Nephron (organoid): ENCODE results near the gene CREM.

Experiments
- H3K27ac Mint-ChIP-seq, 3 experiments: 2 replicates each; pipeline ENCODE4 v1.8.0; 2020; ENCODE audit warnings: mixed read lengths in 3 of 3, mild to moderate bottlenecking in 2 of 3, moderate library complexity in 1 of 3
- H3K27me3 Mint-ChIP-seq: 2 replicates; pipeline ENCODE4 v1.8.0; 2021; ENCODE audit warnings: low read depth, mild to moderate bottlenecking, moderate library complexity, mixed read lengths
- H3K36me3 Mint-ChIP-seq: 2 replicates; pipeline ENCODE4 v1.8.0; 2020; ENCODE audit warnings: low read depth, mixed read lengths
- H3K4me1 Mint-ChIP-seq: 2 replicates; pipeline ENCODE4 v1.8.0; 2020; ENCODE audit warnings: mixed read lengths
- H3K4me3 Mint-ChIP-seq, 3 experiments: 2 replicates each; pipeline ENCODE4 v1.8.0; 2020; ENCODE audit warnings: mild to moderate bottlenecking in 3 of 3, mixed read lengths in 3 of 3, moderate library complexity in 2 of 3
- H3K9me3 Mint-ChIP-seq: 2 replicates; pipeline ENCODE4 v1.8.0; 2020; ENCODE audit warnings: mixed read lengths
- TF ChIP-seq, protein P1 (sequence below), 3 experiments: fragments of 200-600 bp; sonication (generic); IDR thresholded peaks; one replicate each; pipeline ENCODE4 v1.5.0; 2021; ENCODE audit warnings: antibody characterized with exemption in 3 of 3; ENCODE audit not compliant: unreplicated experiment in 3 of 3

CREM gene

GRCh38 chr10:35090162-35090954 is 36.3 kb upstream of the CREM start, which contains the start of gene CUL2:
Gene CUL2, minus strand, starts transcription at chr10:35090341. Its CDS starts 19,024 bp downstream, at chr10:35071317.
- H3K9me3 Mint-ChIP-seq = no peaks in the 10 kb centered on the region
- peak within 1 kb of the TSS; percentile 95 to 99 (median 97) for H3K27ac Mint-ChIP-seq
- peak within 1 kb of the TSS; percentile 92 to 99 (median 98) for H3K4me3 Mint-ChIP-seq
- no peaks in the 10 kb centered on the region for H3K27me3 Mint-ChIP-seq
- peaks cover 32% of the 10 kb centered on the region for H3K4me1 Mint-ChIP-seq
- TF ChIP-seq, protein P1, sequence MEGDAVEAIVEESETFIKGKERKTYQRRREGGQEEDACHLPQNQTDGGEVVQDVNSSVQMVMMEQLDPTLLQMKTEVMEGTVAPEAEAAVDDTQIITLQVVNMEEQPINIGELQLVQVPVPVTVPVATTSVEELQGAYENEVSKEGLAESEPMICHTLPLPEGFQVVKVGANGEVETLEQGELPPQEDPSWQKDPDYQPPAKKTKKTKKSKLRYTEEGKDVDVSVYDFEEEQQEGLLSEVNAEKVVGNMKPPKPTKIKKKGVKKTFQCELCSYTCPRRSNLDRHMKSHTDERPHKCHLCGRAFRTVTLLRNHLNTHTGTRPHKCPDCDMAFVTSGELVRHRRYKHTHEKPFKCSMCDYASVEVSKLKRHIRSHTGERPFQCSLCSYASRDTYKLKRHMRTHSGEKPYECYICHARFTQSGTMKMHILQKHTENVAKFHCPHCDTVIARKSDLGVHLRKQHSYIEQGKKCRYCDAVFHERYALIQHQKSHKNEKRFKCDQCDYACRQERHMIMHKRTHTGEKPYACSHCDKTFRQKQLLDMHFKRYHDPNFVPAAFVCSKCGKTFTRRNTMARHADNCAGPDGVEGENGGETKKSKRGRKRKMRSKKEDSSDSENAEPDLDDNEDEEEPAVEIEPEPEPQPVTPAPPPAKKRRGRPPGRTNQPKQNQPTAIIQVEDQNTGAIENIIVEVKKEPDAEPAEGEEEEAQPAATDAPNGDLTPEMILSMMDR (IDR thresholded peaks at IDR 0.05; ENCODE audit: unreplicated experiment in 3 of 3) = no peak
- peaks cover 21% of the 10 kb centered on the region for H3K36me3 Mint-ChIP-seq

DNA sequence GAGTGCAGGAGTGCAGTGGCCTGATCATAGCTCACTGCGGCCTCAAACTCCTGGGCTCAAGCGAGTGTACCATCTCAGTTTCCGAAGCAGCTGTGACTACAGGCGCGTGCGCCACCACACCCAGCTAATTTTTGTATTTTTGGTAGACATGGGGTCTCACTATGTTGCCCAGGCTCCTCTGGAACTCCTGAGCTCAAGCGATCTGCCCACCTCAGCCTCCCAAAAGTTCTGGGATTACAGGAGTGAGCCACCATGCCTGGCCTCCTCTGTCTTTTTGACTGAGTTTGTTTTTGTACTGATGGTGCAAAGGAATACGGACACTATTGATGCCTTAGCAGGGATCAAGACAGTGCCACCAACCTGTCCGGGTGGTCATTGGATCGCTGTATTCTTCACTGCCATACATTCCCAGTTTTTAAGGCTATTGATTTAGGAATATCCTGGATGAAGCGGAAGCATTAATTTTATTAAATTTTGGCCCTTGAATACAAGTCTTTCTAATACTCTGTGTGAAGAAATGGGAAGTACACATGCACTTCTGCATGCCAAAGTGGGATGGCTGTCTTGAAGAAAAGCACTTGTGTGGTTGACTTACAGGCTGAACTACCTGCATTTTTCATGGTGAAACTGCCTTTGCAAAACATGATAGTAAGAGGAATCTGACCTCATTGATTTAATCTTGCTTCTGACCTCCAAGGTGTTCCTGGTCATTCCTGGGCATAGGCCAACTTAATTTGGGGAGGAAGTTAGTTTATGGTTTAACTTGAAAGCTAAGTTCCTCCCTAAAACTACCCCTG is 34.5 kb upstream of the CREM start:
- peaks cover 32% of the 10 kb centered on the region for H3K4me1 Mint-ChIP-seq
- H3K9me3 Mint-ChIP-seq = no peaks in the 10 kb centered on the region
- TF ChIP-seq, protein P1 (IDR thresholded peaks at IDR 0.05; ENCODE audit: unreplicated experiment in 3 of 3) = no peak
- peaks cover 11% of the 10 kb centered on the region for H3K36me3 Mint-ChIP-seq
- H3K27ac Mint-ChIP-seq = no peak overlapping the region
- peak overlapping the region; percentile 25 to 40 (median 35) for H3K4me3 Mint-ChIP-seq
- H3K27me3 Mint-ChIP-seq = peaks cover 11% of the 10 kb centered on the region

DNA sequence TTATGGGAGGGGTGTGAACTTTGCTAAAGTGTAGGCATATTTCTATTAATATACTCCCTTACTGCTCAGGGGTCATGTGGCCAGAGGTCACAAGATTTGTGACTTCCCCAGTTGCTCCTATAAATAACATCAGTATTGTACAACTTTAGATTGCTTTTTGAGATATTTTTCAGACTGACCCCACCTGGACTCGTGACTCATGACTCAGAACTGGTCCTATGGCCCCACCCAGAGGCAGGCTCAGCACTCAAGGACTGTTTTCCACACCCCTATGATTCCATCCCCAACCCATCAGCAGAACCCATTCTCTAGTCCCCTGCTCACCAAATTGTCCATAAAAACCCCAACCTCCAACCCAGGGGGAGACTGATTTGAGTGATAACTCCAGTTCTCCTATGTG is 33.8 kb upstream of the CREM start:
- Mint-ChIP-seq H3K4me3 (peak overlapping the region in 2 of 3 experiments; percentile 14 to 25), H3K9me3 (no peaks in the 10 kb centered on the region), H3K27me3 (peaks cover 11% of the 10 kb centered on the region), H3K36me3 (peaks cover 5% of the 10 kb centered on the region), H3K27ac (no peak overlapping the region), H3K4me1 (peaks cover 25% of the 10 kb centered on the region)
- TF ChIP-seq, protein P1 (IDR thresholded peaks at IDR 0.05; ENCODE audit: unreplicated experiment in 3 of 3) = no peak

GRCh38 chr10:35096312-35096711 is 30.3 kb upstream of the CREM start:
- Mint-ChIP-seq H3K9me3 (no peaks in the 10 kb centered on the region), H3K4me3 (no peak overlapping the region), H3K4me1 (peaks cover 2% of the 10 kb centered on the region), H3K36me3 (no peaks in the 10 kb centered on the region), H3K27me3 (peaks cover 11% of the 10 kb centered on the region), H3K27ac (no peak overlapping the region)
- TF ChIP-seq, protein P1 (IDR thresholded peaks at IDR 0.05; ENCODE audit: unreplicated experiment in 3 of 3) = no peak

DNA sequence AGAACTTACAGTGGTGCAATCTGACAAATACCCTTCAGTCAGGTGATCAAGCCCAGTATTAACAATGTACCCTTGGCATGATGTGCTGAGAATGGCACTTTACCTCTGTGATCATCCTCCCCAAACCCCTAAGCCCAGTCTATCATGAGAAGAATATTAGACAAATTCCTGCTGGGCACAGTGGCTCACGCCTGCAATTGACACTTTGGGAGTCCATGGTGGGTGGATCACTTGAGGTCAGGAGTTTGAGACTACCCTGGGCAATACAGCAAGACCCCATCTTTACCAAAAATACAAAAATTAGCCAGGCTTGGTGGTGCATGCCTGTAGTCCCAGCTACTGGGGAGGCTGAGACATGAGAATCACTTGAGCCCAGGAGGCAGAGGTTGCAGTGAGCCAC is 29.1 kb upstream of the CREM start:
- no peaks in the 10 kb centered on the region for H3K9me3 Mint-ChIP-seq
- no peaks in the 10 kb centered on the region for H3K4me1 Mint-ChIP-seq
- H3K27ac Mint-ChIP-seq = no peak overlapping the region
- peaks cover 11% of the 10 kb centered on the region for H3K27me3 Mint-ChIP-seq
- H3K4me3 Mint-ChIP-seq = no peak overlapping the region
- no peaks in the 10 kb centered on the region for H3K36me3 Mint-ChIP-seq
- TF ChIP-seq, protein P1 (IDR thresholded peaks at IDR 0.05; ENCODE audit: unreplicated experiment in 3 of 3) = no peak
